D721Med (cell line): ENCODE measurements around the gene ZBTB22.

Experiments used
- DNase-seq: peaks from one replicate; pipeline ENCODE4 v3.0.0; 2011; ENCODE audit warnings: low spot score; ENCODE audit not compliant: insufficient read length
- FAIRE-seq: peaks from 2 replicates; lab custom pipeline; 2011; peaks lifted over from hg19 to GRCh38; lab: Jason Lieb, UNC
- CTCF ChIP-seq: IDR thresholded peaks from 2 replicates; pipeline ENCODE4 v1.5.1; 2012; ENCODE audit warnings: mild to moderate bottlenecking, control low read depth; ENCODE audit not compliant: insufficient read depth; ENCODE audit errors: missing control alignments

ZBTB22 gene

GRCh38 chr6:33305052-33305451, 12.5 kb downstream of the ZBTB22 start:
- DNase-seq (no peak), FAIRE-seq (no peak)
- no peak for TF ChIP-seq CTCF

GRCh38 chr6:33304216-33304615, 13.3 kb downstream of the ZBTB22 start:
- no peak for TF ChIP-seq CTCF
- FAIRE-seq = no peak
- DNase-seq = no peak

- DNase-seq (no peak), FAIRE-seq (no peak)
- TF ChIP-seq CTCF = no peak
These were observed 15.7 kb downstream of the ZBTB22 start for GRCh38 chr6:33301877-33302276.

- FAIRE-seq = no peak
- peak; percentile 78 for DNase-seq
- TF ChIP-seq CTCF = peak; percentile 64
These were observed 18.2 kb downstream of the ZBTB22 start for GRCh38 chr6:33299237-33299944.

GRCh38 chr6:33298773-33299236, 18.7 kb downstream of the ZBTB22 start, which contains the start of gene RGL2:
Gene RGL2 (minus strand): TSS chr6:33298942. CDS start chr6:33298610, 332 bp downstream.
- no peak for TF ChIP-seq CTCF
- DNase-seq (no peak), FAIRE-seq (no peak)

- no peak for TF ChIP-seq CTCF
- no peak for FAIRE-seq
These were observed 19.4 kb downstream of the ZBTB22 start for GRCh38 chr6:33297956-33298772.

More at GRCh38 chr6:33297956-33298772, 19.4 kb downstream of the ZBTB22 start:
- DNase-seq = no peak
